ENCODE measurements around the gene UBAC2.

UBAC2 gene

DNA sequence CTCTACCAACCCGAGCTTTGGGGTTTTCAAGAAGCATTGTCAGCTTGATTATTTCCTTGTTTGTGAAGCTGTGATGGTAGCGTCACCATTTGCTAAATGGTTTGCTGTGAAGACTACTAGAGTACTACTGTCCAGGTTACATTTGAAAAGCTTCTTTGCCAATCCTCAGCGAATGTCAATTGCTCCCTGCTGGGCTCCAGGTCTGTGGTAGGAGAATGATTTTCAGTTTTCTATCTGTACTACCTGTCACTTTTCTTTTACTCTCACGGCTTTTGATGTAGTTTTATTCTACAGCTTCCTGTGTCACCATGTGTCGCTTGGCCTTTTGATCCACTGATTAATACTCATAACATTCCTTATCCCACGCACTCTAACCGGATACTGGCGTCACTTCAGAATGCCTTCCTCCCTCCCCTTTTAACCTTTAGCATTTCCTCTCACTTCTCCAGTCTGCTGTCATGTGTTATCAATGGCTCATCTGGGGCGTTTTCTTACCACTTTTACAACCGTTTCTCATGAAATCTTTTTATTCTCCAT, 114.1 kb downstream of the UBAC2 start:
- DNase-seq = peak; percentile 60 to 85

DNA sequence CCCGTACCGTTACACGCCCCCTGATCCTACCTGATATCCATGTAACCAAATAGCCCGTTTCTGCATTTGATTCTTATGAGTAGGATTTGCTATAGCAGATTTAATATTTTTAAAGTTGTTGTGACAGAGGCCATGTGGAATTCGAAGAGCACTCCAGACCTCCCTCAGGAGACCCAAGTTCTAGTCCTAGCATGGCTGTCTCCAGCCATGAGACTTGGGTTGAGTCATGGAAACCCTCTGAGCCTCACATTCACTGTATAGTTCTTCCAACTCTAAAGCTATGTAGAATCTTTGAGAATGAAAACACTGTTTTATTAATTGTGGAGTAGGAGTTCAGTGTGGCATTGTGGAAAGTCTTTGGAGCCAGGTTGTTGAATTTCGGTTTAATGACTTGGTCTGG, 114.5 kb downstream of the UBAC2 start:
- DNase-seq = no peak

DNA sequence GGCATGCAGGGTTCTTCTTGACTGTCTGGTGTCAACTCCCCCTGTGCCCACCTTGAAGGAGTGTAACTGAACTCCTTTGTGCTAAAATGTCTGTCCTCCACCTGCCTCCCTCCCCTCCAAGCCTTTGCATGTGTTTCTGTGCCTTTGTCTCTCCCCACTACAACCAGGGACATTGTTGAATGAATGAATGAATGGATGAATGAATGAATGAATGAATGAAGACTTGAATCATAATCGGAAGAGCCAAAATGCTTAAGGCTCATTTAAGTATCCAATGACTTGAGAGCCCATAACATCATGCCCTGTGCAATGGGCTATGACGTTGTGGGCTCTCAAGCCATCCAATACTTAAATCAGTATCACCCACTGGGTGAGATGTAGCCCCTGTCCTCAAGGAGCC, 115.6 kb downstream of the UBAC2 start:
- no peak for DNase-seq

DNA sequence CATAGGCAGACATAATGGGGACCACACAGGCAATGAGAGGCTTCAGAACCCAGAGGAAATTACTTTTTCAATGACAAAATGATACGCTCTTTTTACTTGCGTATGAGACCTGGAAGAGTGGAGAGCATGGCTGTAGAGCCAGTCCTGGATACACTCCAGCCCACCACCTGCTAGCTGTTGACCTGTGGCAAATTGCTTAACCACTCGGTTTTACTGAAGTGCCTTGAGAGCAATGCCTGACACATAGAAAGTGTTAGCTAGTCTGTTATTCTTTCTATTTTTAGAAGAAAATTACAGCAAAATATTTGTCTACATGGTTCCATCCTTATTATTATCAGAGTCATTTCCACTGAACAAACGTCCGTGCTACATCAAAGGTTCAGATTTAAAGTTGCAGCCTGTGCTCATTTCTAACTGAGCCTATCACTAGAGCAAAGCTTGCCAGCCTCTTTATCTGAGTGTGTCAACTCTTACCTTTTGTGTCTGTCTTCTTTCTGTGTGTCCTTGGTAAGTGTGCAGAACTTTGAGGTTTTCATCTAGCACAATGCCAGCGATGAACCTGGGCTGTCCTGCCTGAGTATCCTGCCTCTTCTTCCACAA, 116.1 kb downstream of the UBAC2 start:
- no peak for DNase-seq

DNA sequence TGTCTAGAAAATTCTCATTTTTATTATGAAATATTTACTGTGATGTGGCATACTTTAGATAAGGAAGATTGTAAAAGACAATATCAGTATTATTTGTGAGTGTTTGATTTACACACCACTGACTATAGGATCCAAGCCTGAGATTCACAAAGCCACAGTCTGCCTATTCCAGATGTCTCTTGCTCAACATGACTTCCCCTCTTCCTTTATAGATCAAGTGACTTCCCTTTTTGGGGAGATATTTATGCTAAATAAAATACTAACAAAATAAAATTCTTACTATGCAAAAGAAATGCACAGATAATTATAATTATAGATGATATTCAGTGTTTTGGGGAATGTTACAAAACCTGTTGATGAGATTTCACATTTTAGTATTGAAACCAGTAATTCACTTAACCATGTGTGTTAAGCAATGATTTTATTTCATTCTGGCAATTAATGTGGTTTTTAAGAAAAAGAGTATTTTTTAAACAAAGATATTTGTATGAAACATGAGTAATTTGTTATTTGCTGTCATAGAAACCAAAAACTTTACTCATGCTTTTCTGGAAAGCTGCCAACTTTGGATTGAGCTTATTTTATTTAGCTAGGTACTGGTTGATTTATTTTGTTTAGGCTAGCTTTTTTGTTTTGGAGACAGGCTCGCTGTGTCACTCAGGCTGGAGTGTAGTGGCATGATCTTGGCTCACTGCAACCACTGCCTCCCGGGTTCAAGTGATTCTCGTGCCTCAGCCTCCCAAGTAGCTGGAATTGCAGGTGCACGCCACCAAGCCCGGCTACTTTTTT, 120.2 kb downstream of the UBAC2 start:
- DNase-seq = peak; percentile 44 to 85

DNA sequence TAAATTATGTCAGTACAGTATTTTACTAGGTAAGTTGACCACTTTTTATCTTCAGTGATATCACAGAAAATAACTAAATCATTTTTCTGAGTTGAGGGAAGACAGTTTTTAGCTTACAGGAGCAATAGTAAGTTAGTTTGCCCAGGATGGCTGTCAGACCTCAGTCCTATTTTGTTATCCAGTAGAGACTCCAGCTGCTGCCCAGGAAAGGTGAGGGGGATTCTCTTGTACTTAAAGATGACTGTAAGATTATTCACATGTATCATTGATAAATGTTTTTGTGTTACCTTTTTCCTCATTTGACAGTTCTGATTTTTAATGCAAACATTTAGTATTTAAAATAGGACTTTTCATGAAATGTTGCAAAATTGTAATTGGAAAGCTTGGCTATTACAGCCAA, 121.1 kb downstream of the UBAC2 start:
- no peak for DNase-seq

DNA sequence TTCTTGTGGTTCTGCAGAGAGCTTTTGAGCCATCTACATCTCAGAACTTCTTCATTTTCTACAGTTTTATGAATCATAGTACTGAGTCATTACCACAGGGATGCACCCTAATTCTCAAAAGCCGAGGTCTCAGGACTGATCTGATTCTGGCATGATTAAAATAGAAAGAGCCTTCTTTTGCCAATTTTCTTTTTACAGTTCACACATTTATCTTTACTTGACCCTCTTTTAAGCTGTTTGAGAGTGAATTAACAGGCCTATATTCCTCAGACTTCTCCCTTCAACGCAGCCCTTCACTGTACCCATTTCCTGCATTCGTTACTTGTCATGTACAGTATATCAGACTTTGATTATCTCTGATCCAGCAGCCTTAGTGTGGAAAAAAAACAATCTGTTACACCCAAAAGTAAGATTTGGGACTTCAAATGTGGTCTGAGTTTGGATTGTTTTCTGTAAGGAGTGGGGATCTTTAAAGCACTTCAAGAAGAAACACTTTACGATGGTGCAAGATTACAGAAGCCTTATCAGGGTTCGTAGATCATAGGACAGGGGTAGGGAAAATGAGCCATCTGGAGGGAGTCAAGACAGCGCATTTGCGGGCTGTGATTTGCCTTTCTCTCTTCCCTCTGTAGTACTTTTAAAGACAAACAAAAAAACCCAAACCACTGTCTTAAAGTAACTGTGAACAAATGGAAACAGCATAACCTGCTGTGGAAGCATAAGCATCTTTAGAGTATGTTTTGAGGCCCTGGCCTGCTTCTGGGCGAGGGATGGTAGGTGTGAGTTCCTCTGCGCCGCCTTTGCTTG, 121.8 kb downstream of the UBAC2 start:
- DNase-seq = peak in 1 of 2 donors; percentile 67

DNA sequence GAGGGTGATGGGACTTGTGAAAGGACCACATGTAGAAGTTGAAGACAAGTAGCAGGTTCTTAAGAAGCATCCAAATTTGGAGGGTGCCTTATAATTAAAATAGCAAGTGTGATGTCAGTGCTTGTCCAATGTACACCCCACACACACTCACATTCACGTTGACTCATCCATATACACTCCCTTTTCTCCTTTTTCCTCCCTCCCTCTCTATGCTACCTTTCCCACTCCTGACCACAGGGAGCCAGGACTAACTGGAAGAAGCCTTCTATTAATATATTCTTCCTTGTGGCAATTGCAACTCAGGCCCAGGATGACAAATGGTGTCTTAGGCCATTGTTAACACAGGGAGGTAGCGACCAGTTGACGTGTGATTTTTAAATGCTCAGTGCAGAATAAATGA, 122.8 kb downstream of the UBAC2 start:
- no peak for DNase-seq

DNA sequence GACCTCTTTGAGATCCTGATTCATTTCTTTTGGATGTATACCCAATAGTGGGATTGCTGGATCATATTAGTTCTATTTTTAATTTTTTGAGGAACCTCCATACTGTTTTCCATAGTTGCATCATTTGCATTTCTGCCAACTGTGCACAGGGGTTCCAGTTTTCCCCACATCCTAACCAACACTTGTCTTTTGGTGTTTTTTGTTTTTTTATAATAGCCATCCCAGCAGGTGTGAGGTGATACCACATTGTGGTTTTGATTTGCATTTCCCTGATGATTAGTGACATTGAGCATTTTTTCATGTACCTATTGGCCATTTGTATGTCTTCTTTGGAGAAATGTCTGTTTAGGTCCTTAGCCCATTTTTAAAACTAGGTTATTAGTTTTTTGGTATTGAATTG, 125.4 kb downstream of the UBAC2 start:
- no peak for DNase-seq

DNA sequence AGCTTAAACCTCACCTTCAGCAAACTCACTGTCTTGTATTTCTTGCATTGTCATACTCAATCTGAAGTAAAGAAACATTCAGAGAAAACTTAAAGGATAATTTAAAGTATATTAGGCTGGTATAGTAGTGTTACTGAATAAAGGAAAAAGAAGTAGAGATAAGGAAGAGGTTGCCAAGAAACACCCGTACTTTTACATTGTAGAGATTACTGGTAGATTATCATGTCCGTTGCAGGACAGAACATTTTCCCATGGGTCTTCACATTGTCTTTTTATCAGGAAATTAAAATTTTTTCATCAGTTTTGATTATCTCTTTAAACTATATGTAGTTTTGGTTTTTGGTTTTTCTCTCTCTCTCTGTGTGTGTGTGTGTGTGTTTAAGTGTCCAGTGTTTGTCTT, 126.5 kb downstream of the UBAC2 start:
- DNase-seq = no peak

DNA sequence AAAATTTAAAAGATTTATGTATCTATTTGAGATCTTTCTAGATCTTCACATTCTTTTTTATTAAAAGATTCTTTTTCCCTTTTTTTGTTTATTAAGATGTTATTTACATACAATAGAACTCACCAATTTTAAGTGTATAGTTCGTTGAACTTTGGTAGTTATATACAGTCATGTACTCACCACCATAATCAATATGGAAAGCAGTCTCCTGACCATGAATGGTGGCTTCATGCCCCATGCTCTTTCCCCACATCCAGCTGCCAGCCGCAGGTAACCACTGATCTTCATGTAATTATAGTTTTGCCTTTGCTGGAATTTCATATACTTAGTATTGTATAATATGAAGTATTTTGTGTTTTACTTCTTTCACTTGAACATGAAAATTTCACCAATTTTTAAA, 127.1 kb downstream of the UBAC2 start:
- DNase-seq = no peak

DNA sequence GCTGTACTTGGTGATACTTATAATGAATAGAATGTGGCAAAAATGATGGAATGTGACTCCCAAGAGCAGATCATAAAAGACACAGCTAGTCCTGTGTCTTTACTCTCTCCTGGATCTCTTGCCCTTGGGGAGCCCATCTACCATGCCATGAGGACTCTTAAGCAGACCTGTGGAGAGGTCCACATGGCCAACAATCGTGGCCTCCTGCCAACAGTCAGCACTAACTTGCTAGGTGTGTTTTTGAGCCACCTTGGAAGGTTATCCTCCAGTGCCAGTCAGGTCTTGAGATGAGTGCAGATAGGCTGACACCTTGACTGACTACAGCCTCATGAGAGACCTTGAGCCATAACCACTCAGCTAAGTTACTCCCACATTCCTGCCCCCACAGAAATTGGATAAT, 128.8 kb downstream of the UBAC2 start:
- DNase-seq = no peak

DNA sequence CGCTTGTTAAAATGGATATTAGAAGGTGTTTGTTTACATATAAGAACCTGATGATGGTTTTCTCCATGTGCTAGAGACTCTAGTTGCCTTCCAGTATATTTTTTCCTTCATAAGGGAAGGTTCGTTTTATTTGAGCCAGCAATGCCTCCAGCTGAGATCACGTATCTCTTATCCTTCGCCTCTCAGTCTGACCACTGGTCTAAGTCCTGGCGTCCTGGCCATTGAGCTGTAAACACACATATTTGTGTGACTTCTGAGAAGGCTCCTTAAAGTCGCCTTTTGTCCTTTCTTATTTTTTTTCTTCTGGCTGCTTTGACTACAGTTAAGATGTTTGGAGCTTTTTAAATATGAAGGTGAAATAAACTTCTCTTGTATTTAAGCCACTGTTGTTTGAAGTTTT, 130.3 kb downstream of the UBAC2 start:
- no peak for DNase-seq

DNA sequence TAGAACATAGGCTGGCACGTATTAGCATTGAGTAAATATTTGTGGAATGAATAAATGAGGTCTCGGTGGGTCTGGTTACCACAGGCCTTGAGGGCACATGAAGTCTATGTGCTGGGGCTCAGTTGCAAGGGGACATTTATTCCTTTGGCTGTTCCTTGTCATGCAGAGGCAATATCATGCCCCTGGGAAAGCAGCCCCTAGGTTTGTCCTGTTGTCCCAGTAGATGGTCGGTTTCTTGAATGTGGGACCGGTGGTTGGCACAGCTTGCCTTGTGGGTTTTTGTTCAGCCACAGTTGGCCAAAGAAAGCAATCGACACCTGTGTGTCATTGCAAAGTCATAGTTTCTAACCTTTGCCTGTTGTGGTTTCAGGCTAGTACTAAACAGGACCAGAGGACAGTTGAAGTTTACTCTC, 131.2 kb downstream of the UBAC2 start:
- DNase-seq = no peak

DNA sequence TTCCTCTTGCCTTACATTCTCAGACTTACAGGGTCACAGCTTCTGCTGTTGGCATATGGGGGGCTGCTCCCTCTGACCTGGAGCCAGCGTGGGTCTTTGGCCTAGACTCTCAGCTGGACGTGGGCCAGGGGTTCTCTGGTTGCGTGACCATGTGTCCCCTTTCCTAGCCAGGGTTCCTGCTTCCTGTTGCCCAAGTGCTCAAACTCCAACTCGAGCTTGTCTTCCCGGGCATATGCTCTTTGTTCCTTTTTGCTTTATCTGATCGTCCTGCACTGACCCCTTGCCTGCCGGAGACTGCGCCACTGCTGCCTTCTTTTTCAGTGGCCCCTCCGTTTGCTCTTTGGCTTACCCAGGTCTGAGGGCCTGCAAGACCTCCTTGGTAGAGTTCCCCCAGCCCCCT, 131.8 kb downstream of the UBAC2 start:
- DNase-seq = no peak

DNA sequence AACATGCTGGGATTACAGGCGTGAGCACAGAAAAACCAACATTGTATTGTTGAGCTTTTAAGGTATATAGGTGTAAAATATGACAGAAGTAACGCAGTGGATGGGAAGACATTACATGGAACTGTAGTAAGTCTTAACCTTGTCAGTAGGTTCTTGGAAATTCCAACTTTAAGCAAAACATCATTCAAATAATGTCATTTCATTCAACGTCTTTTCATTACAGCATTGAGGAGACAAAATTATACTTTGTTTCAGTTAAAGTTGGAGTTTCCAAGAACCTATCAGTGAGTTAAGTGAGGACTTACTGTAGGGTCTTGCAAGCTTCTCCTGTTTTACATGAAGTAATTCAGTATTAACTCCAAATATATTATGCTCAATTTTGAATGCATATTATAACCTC, 133.6 kb downstream of the UBAC2 start:
- no peak for DNase-seq

DNA sequence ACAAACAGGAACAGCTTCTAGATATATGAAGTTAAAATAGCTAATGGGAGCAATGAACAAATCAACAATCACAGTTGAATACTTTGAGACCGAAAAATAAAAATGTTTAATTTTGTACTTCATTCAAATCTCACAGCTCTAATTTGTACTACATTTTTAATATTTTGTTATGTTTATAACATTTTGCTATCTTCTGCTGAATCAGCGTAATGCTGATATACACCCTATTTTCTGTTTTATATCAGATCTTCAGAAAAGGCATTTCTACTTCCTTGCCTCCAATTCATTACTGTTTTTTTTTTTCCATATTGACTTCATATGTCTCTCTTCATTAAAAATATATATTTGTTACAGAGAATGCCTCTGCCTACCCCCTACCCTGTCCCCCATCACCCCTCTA, 134.4 kb downstream of the UBAC2 start:
- no peak for DNase-seq

DNA sequence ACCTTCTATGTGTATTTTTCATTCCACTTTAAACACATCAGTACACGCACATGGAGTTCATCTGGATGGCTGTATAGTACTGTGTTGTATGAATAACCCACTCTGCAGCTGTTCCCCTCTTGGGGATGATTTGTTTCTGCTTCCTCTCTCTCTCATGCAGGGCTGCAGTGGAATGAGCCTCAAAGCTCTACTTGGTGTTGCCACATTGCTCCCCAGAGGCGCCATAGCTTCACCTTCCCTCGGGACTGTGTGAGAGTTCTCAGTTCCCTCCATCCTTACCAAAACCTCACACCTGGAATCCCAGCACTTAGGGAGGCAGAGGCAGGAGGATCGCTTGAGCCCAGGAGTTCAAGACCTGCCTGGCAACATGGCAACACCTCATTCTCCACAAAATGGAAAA, 134.9 kb downstream of the UBAC2 start:
- DNase-seq = no peak

DNA sequence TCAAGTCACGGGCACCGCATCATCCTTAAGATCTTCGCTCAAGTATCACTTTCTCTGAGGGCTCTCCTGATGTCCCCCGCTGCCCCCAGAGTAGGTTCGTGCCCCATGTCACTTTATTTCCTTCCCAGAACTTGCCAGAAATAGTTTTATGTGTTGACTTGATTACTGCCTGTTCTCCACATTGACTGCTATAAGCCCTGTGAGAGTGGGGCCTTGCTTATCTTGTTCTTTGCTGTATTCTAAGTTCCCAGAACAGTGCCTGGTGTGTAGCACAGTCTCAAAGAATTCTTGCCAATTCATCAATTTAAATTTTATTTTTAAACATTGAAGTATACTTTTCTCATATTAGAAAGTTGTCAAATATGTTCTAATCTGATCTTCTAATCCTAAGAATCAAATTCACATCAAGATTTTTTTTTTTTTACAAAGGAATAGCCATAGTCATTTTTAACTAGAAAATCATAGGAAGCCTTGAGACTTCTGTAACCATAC, 138.6 kb downstream of the UBAC2 start:
- DNase-seq = no peak

DNA sequence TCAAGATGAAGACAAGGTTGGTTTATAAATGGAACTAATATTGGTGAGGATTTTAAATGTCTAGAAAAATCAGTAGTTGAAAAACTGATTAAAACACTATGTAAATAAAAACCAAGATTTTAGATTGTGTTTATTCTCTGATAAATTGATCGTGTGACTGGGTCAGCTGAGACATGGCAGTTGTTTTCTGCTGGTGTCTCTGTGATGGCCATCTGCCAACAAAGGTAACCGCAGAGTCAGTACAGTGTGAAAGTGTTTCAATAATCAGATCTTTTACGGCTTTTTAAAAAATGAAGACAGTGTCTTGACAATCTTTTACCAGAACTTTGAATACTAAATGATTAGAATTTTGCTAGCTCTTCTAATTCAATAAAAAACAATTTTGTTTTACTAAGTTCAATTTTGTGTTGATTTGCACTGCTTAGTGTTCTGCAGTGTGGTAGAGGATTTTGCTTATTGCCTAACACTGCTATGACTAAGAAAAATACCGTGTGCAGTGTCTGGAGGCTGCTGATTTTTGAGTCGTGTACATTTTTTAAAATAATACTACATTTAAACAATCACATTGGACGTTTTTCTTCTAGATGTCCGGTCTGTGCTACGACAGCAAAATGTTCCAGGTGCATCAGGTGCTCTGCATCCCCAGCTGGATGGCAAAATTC, 139.2 kb downstream of the UBAC2 start:
- peak; percentile 43 to 77 for DNase-seq

DNA sequence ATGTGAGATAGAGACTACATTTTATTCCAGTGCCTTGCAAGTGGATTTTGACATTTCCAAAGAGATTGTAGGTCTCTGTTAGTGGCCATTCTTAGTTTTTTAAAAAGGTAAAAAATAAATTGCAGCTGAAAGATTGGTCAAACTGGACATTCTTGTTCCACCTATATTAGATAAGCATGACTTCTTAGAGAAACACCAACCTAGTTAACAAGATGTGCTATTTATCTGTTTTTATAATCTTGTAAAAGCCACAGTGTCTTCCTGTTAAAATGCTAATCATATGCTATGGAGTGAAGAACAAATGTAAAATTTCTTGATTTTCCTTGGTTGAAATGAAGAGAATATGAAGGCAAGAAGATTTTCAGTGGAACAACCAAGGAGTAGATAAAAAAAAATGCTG, 140.0 kb downstream of the UBAC2 start:
- no peak for DNase-seq

DNA sequence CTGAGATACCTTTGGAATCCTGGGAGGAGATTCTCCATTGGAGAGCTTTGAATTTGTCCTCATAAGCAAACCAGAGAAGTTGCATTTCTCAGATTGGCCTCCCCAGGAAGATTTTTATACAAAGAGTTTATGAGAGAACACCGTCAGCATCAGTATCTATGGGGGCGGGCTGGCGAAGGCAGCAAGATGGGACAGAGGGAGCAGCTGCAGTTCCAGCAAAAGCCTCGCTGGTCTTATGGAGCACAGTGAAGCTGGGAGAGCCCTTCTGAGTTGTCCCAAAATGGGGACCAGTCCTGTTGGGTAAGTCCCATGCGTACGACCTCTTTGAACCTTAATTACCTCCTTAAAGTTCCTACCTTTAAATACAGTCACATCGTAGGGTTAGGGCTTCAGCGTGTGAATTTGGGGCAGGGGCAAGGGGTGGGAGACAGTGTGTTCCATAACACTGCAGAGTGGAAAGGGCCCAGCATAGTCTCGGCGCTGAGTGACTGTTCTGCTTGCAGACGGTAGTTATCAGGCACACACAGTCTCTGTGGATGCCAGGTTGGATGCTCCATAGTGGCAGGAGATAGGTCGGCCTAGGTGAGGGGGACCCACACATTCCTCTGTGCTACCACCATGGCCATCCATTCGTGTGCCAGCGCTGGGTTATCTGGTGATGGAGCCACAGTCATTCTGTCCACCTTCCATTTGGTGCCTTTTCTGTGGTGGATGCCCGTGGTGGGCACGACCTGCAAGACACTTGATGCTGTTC, 141.5 kb downstream of the UBAC2 start:
- DNase-seq = no peak
